Measurements from ENCODE around the gene KIZ.

GRCh38 chr20:21294755-21295154 lies 168.9 kb downstream of the KIZ start:
- no peak for TF ChIP-seq CTCF (IDR thresholded peaks at IDR 0.05)
- TF ChIP-seq POLR2A (IDR thresholded peaks at IDR 0.05): no peak
